ENCODE measurements around the gene SEC14L3.
A peak's percentile ranks its signal among the peaks of the same experiment; 100 is the strongest.

The SEC14L3 gene

DNA sequence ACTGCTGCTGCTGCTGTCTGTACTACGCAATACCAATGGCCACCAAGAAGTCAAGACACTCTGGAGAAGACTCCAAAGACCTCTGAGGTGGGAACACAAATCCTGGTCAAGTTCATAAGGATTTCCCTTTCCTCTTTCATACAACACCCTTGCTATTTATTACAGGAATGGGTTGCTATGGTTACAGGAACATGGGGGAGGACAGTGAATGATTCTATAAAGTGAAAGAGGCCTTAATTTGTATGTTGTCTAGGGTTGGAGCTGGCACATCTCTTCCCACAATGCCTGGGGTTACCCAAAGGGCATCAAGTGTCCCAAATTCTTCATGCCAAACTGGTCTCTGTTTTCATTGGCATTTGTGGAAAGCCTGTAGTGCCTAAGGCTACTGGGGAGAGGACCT lies 11.4 kb upstream of the SEC14L3 start:
- CTCF ChIA-PET = no interaction called here
- no peak for DNase-seq (ENCODE audit: low spot score)
- TF ChIP-seq, protein P1, sequence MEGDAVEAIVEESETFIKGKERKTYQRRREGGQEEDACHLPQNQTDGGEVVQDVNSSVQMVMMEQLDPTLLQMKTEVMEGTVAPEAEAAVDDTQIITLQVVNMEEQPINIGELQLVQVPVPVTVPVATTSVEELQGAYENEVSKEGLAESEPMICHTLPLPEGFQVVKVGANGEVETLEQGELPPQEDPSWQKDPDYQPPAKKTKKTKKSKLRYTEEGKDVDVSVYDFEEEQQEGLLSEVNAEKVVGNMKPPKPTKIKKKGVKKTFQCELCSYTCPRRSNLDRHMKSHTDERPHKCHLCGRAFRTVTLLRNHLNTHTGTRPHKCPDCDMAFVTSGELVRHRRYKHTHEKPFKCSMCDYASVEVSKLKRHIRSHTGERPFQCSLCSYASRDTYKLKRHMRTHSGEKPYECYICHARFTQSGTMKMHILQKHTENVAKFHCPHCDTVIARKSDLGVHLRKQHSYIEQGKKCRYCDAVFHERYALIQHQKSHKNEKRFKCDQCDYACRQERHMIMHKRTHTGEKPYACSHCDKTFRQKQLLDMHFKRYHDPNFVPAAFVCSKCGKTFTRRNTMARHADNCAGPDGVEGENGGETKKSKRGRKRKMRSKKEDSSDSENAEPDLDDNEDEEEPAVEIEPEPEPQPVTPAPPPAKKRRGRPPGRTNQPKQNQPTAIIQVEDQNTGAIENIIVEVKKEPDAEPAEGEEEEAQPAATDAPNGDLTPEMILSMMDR (conservative IDR thresholded peaks at IDR 0.05; ENCODE audit: low read depth) = no peak
- POLR2A ChIA-PET (ENCODE audit: low non-redundant PET) = no interaction called here
- H3K27ac ChIP-seq = no peak overlapping the region

DNA sequence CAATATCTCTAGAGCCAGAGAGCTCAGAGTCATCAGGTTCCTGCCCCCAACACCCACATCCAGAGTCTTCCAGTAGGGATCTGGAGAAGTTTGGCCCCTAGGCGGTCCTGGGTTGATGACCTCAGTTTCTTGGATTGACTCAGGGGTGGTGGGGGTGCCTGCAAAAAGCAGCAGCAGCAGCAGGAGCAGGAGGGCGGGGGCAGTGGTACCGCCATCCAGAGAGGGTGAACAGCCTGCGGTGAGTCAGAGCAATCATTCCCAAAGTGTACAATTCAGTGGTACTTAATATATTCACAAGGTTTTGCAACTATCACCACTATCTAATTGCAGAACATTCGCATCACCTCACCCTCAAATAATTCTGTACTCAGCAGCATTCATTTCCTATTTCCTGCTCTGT lies 9.9 kb upstream of the SEC14L3 start:
- DNase-seq (ENCODE audit: low spot score) = no peak
- H3K27ac ChIP-seq = no peak overlapping the region
- TF ChIP-seq, protein P1 (conservative IDR thresholded peaks at IDR 0.05; ENCODE audit: low read depth) = no peak
- CTCF ChIA-PET = interaction anchor here (0.7 kb wide), 1 partner anchor 22 kb away, joined by 3 read pairs; no protein-coding TSS in a partner anchor
- POLR2A ChIA-PET (ENCODE audit: low non-redundant PET) = no interaction called here

DNA sequence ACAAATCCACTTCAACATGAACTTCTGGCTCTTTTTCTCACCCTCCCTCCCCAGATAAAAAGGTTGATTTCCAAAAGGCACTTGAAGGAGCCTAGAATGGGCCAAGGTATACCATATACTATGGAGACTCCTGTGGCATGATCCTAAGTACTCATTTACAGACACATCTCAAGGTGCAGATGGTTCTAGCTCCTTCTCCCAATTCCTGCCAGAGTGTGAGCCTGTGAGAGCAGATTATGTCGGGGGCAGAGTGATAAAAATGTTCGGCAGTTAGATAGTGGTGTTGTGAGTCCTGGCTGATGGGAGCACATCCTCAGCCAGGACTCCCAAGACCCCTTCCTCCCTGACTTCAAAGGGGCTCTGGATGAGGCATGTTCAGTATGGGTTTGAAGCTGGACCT lies 8.2 kb upstream of the SEC14L3 start:
- ChIA-PET CTCF (no interaction called here), POLR2A (ENCODE audit: low non-redundant PET) (no interaction called here)
- no peak for DNase-seq (ENCODE audit: low spot score)
- TF ChIP-seq, protein P1 (conservative IDR thresholded peaks at IDR 0.05; ENCODE audit: low read depth) = no peak
- H3K27ac ChIP-seq = no peak overlapping the region

DNA sequence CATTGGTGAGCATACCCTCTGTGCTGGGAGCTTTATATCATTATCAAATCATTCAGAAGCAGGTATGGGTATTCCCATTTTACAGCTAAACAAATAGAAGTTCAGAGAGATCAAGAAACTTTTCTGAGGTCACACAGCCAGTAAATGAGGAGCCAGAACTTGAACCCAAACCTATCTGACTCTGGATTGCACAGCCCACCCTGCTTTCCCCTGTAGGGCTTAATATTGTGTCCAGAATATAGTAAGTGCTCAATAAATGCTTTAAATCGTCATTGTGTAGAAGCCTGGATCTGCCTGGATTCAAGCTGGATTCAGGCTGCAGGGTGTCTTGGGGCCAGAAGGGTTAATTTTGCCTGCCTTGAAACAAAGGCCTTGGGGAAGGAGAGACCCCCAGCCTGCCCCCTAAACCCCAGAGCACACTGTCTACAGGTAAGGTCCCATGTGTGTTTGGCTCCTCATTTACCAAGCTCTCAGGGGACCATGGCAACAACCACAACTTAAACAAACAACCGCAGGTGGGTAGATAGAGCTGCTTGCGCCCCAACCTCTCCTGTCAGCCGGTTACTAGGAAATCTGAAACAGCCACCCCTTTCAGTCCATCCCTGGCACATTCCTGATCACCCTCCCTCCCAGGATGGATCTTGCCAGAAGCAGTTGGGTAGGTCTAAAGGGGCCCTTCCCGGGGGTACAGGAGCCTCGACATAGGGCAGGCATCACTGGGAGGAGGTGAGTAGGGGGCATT lies 3.0 kb upstream of the SEC14L3 start:
- no peak overlapping the region for H3K27ac ChIP-seq
- CTCF ChIA-PET = interaction anchor here (0.5 to 0.6 kb wide), 2 partner anchors 38 to 876 kb away, joined by 3 read pairs; no protein-coding TSS in a partner anchor
- DNase-seq (ENCODE audit: low spot score) = no peak
- POLR2A ChIA-PET (ENCODE audit: low non-redundant PET) = no interaction called here
- TF ChIP-seq, protein P1 (conservative IDR thresholded peaks at IDR 0.05; ENCODE audit: low read depth) = no peak

DNA sequence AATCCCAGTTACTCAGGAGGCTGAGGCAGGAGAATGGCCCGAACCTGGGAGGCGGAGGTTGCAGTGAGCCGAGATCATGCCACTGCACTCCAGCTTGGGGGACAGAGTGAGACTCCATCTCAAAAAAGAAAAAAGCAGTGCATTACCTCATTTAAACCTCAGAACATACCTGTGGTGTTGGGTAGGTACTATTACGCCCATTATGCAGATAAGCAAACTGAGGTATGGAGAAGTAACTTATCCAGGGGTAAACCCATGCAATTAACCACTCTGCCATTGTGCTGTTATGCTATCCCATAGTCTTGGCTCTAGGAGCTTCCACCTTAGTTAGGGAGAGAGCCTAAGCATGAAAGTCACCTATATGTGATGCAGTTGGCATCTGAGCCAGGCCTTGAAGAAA lies 2.3 kb upstream of the SEC14L3 start:
- no peak for DNase-seq (ENCODE audit: low spot score)
- CTCF ChIA-PET = no interaction called here
- H3K27ac ChIP-seq = no peak overlapping the region
- POLR2A ChIA-PET (ENCODE audit: low non-redundant PET) = no interaction called here
- TF ChIP-seq, protein P1 (conservative IDR thresholded peaks at IDR 0.05; ENCODE audit: low read depth) = no peak

DNA sequence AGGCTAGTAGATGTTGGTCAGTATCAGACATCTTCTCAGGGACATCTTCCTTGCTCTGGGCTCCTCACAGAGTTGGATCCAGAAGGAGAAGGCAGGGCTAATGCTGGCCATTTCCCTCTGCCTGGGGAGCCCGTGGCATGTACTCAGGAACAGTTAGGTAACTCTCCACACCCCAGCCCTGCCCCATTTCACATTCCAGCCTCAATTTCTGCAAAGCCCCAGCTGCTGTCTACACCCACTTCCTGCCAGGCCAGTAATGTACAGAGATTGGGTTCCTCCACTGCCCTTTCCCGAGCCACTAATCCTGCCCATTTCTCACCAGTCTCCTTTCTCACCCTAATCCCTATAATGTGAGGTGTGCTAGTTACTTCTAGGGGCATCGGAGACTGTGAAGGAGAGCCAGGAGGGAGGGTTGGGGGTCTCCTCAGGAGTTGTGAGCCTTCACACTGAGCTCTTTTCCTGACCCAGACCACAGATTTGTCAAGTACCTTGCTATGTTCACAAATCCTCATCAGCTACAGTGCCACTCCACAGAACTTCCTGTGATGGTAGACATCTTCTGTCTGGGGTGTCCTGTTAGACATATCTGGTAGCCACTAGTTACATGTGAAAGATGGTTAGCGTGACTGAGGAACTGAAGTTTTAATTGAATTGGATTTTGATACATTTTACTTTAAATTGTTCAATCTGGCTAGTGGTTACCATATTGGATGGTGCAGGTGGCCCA lies 1.3 kb upstream of the SEC14L3 start:
- 0 out of 2 replicates have a peak overlapping the region, but pooled peaks have one; percentile 7 for H3K27ac ChIP-seq
- ChIA-PET CTCF (no interaction called here), POLR2A (ENCODE audit: low non-redundant PET) (no interaction called here)
- no peak for DNase-seq (ENCODE audit: low spot score)
- TF ChIP-seq, protein P1 (conservative IDR thresholded peaks at IDR 0.05; ENCODE audit: low read depth) = no peak
